ENCODE data around the gene SH3GL2.

GRCh38 chr9:17551023-17551422 is 27.8 kb upstream of the SH3GL2 start:
- TF ChIP-seq POLR2A (IDR thresholded peaks at IDR 0.05) (no peak), CTCF (IDR thresholded peaks at IDR 0.05) (no peak), POLR2AphosphoS5 (IDR thresholded peaks at IDR 0.05) (no peak)
